Measurements from ENCODE around the gene CGAS. TPM values are rescaled to one million over a fixed set of nuclear protein-coding genes. Genes with fewer than 3 reads are reported as not detected.

CGAS gene
- total and polyA plus RNA-seq, 2 of the 13 experiments (the other 11 are each of a cell fraction or from before 2014, with no cell fraction given), result 0.03 to 0.07 TPM

- no peak for TF ChIP-seq PRMT3 (CRISPR knock-in tag; IDR thresholded peaks at IDR 0.05; ENCODE audit: borderline replicate concordance, low read depth)
- TF ChIP-seq ZNF563 (CRISPR knock-in tag; IDR thresholded peaks at IDR 0.05), result no peak
- no peak for TF ChIP-seq ZNF180 (CRISPR knock-in tag; IDR thresholded peaks at IDR 0.05; ENCODE audit: borderline replicate concordance, low read depth)
- TF ChIP-seq, protein P1, sequence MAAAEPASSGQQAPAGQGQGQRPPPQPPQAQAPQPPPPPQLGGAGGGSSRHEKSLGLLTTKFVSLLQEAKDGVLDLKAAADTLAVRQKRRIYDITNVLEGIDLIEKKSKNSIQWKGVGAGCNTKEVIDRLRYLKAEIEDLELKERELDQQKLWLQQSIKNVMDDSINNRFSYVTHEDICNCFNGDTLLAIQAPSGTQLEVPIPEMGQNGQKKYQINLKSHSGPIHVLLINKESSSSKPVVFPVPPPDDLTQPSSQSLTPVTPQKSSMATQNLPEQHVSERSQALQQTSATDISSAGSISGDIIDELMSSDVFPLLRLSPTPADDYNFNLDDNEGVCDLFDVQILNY (CRISPR knock-in tag; conservative IDR thresholded peaks at IDR 0.05), result no peak; the same call in 1 of the 2 replicates
- no peak for TF ChIP-seq NBN (conservative IDR thresholded peaks at IDR 0.05)
- TF ChIP-seq SRSF1 (optimal IDR thresholded peaks at IDR 0.05; ENCODE audit: low read depth, low read length), result no peak
- TF ChIP-seq, protein P2, sequence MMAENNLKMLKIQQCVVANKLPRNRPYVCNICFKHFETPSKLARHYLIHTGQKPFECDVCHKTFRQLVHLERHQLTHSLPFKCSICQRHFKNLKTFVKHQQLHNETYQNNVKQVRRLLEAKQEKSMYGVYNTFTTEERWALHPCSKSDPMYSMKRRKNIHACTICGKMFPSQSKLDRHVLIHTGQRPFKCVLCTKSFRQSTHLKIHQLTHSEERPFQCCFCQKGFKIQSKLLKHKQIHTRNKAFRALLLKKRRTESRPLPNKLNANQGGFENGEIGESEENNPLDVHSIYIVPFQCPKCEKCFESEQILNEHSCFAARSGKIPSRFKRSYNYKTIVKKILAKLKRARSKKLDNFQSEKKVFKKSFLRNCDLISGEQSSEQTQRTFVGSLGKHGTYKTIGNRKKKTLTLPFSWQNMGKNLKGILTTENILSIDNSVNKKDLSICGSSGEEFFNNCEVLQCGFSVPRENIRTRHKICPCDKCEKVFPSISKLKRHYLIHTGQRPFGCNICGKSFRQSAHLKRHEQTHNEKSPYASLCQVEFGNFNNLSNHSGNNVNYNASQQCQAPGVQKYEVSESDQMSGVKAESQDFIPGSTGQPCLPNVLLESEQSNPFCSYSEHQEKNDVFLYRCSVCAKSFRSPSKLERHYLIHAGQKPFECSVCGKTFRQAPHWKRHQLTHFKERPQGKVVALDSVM (CRISPR knock-in tag; IDR thresholded peaks at IDR 0.05), result peak; percentile 33
- TF ChIP-seq SRF (IDR thresholded peaks at IDR 0.05; ENCODE audit: low read depth, low read length), result no peak
- no peak; the same call in 1 of the 2 replicates for TF ChIP-seq REL (CRISPR knock-in tag; conservative IDR thresholded peaks at IDR 0.05)
- TF ChIP-seq ZSCAN21 (CRISPR knock-in tag; IDR thresholded peaks at IDR 0.05; ENCODE audit: borderline replicate concordance), result no peak; the same call in 1 of the 2 replicates
- TF ChIP-seq ZNF235 (CRISPR knock-in tag; IDR thresholded peaks at IDR 0.05; ENCODE audit: borderline replicate concordance), result no peak
- no peak for TF ChIP-seq KDM4B (CRISPR knock-in tag; IDR thresholded peaks at IDR 0.05)
- 0 out of 2 replicates have a peak, but pooled peaks have one; percentile 10 for TF ChIP-seq MIXL1 (CRISPR knock-in tag; IDR thresholded peaks at IDR 0.05)
- TF ChIP-seq ZFP1 (CRISPR knock-in tag; IDR thresholded peaks at IDR 0.05), result no peak
- TF ChIP-seq, protein P3, sequence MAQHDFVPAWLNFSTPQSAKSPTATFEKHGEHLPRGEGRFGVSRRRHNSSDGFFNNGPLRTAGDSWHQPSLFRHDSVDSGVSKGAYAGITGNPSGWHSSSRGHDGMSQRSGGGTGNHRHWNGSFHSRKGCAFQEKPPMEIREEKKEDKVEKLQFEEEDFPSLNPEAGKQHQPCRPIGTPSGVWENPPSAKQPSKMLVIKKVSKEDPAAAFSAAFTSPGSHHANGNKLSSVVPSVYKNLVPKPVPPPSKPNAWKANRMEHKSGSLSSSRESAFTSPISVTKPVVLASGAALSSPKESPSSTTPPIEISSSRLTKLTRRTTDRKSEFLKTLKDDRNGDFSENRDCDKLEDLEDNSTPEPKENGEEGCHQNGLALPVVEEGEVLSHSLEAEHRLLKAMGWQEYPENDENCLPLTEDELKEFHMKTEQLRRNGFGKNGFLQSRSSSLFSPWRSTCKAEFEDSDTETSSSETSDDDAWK (CRISPR knock-in tag; IDR thresholded peaks at IDR 0.05), result no peak
- TF ChIP-seq, protein P4, sequence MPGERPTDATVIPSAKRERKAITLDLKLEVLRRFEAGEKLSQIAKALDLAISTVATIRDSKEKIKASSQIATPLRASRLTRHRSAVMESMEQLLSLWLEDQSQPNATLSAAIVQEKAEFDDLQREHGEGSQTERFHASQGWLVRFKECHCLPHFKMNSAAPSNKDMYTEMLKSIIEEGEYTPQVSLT (CRISPR knock-in tag; IDR thresholded peaks at IDR 0.05; ENCODE audit: borderline replicate concordance, low read depth), result no peak
- no peak for TF ChIP-seq PREB (CRISPR knock-in tag; IDR thresholded peaks at IDR 0.05)
- TF ChIP-seq ZNF331 (CRISPR knock-in tag; IDR thresholded peaks at IDR 0.05), result 0 out of 2 replicates have a peak, but pooled peaks have one; percentile 16
- no peak for TF ChIP-seq ZNF335 (CRISPR knock-in tag; IDR thresholded peaks at IDR 0.05)
- TF ChIP-seq, protein P5, sequence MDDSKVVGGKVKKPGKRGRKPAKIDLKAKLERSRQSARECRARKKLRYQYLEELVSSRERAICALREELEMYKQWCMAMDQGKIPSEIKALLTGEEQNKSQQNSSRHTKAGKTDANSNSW (CRISPR knock-in tag; IDR thresholded peaks at IDR 0.05; ENCODE audit: borderline replicate concordance), result no peak
- peak; percentile 77; the same call in 1 of the 2 replicates for TF ChIP-seq ZNF501 (CRISPR knock-in tag; IDR thresholded peaks at IDR 0.05)
- no peak for TF ChIP-seq ZNF234 (CRISPR knock-in tag; conservative IDR thresholded peaks at IDR 0.05)
- no peak for TF ChIP-seq LCORL (IDR thresholded peaks at IDR 0.05)
- peak; percentile 53; the same call in 1 of the 2 replicates for TF ChIP-seq LCORL (CRISPR knock-in tag; IDR thresholded peaks at IDR 0.05)
- TF ChIP-seq ZNF740 (CRISPR knock-in tag; IDR thresholded peaks at IDR 0.05), result no peak
Observed at GRCh38 chr6:73461537-73462350, 9.6 kb upstream of the CGAS start, which contains the start of gene MTO1 (continued).
